HepG2 (cell line): ENCODE results near the gene SFXN5. TPM values are rescaled to one million over a fixed set of nuclear protein-coding genes. Genes with fewer than 3 reads are reported as not detected.

Experiments
- SP5 ChIP-seq: IDR thresholded peaks from 2 replicates; pipeline ENCODE4 v1.6.1; 2016; ENCODE audit warnings: low read depth, borderline replicate concordance
- ZNF142 ChIP-seq: sonication (generic); formaldehyde crosslinking; IDR thresholded peaks from 2 replicates; pipeline ENCODE4 v1.4.0; 2020; ENCODE audit warnings: missing genetic modification reagents
- ZNF3 ChIP-seq: IDR thresholded peaks from 2 replicates; pipeline ENCODE4 v1.7.0; 2017; ENCODE audit warnings: inconsistent platforms
- ZNF574 ChIP-seq: sonication (generic); formaldehyde crosslinking; IDR thresholded peaks from 2 replicates; pipeline ENCODE4 v1.4.0; 2020; ENCODE audit warnings: missing genetic modification reagents
- ZUFSP ChIP-seq: sonication (generic); formaldehyde crosslinking; IDR thresholded peaks from 2 replicates; pipeline ENCODE4 v1.9.0; 2021; ENCODE audit warnings: missing genetic modification reagents, mild to moderate bottlenecking, borderline replicate concordance
- polyA plus RNA-seq, 8 experiments: library from polyadenylated mRNA; depleted of rRNA in 3 of 8; stranded (reverse) in 7 of 8; unstranded in 1 of 8; fragments of >200 nt; fragmentation: Illumina TruSeq in 4 of 8; extraction: Trizol in 4 of 8; gene quantifications; 2 replicates each; pipeline versions ENCODE4 v1.2.1 to v1.2.3, GENCODE V29; 2011 to 2016; ENCODE audit warnings: low read depth in 4 of 8, missing spikeins in 1 of 8, mixed read lengths in 1 of 8; ENCODE audit not compliant: insufficient read depth in 1 of 8
- total RNA-seq, 5 experiments: library from RNA; depleted of rRNA; stranded (reverse); fragments of >200 nt; fragmentation: Illumina TruSeq; extraction: Trizol; gene quantifications; 2 replicates each; pipeline ENCODE4 v1.2.3, GENCODE V29; 2016; ENCODE audit warnings: low read depth in 1 of 5
- TF ChIP-seq, protein P1 (sequence below): sonication (generic); formaldehyde crosslinking; IDR thresholded peaks from 2 replicates; pipeline ENCODE4 v1.9.0; 2021; ENCODE audit warnings: mild to moderate bottlenecking, missing genetic modification reagents
- TF ChIP-seq, protein P2 (sequence below): sonication (generic); formaldehyde crosslinking; IDR thresholded peaks from 2 replicates; pipeline ENCODE4 v1.4.0; 2020; ENCODE audit warnings: missing genetic modification reagents, borderline replicate concordance

Gene SFXN5
- total and polyA plus RNA-seq, 2 of the 13 experiments (the other 11 are each of a cell fraction or from before 2014, with no cell fraction given): 34.9 to 37.4 TPM

- TF ChIP-seq, protein P1, sequence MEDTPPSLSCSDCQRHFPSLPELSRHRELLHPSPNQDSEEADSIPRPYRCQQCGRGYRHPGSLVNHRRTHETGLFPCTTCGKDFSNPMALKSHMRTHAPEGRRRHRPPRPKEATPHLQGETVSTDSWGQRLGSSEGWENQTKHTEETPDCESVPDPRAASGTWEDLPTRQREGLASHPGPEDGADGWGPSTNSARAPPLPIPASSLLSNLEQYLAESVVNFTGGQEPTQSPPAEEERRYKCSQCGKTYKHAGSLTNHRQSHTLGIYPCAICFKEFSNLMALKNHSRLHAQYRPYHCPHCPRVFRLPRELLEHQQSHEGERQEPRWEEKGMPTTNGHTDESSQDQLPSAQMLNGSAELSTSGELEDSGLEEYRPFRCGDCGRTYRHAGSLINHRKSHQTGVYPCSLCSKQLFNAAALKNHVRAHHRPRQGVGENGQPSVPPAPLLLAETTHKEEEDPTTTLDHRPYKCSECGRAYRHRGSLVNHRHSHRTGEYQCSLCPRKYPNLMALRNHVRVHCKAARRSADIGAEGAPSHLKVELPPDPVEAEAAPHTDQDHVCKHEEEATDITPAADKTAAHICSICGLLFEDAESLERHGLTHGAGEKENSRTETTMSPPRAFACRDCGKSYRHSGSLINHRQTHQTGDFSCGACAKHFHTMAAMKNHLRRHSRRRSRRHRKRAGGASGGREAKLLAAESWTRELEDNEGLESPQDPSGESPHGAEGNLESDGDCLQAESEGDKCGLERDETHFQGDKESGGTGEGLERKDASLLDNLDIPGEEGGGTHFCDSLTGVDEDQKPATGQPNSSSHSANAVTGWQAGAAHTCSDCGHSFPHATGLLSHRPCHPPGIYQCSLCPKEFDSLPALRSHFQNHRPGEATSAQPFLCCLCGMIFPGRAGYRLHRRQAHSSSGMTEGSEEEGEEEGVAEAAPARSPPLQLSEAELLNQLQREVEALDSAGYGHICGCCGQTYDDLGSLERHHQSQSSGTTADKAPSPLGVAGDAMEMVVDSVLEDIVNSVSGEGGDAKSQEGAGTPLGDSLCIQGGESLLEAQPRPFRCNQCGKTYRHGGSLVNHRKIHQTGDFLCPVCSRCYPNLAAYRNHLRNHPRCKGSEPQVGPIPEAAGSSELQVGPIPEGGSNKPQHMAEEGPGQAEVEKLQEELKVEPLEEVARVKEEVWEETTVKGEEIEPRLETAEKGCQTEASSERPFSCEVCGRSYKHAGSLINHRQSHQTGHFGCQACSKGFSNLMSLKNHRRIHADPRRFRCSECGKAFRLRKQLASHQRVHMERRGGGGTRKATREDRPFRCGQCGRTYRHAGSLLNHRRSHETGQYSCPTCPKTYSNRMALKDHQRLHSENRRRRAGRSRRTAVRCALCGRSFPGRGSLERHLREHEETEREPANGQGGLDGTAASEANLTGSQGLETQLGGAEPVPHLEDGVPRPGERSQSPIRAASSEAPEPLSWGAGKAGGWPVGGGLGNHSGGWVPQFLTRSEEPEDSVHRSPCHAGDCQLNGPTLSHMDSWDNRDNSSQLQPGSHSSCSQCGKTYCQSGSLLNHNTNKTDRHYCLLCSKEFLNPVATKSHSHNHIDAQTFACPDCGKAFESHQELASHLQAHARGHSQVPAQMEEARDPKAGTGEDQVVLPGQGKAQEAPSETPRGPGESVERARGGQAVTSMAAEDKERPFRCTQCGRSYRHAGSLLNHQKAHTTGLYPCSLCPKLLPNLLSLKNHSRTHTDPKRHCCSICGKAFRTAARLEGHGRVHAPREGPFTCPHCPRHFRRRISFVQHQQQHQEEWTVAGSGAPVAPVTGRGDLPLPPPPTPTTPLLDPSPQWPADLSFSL (CRISPR knock-in tag): no peak
- TF ChIP-seq SP5 (peak; percentile 65; the same call in 1 of the 2 replicates), ZNF3 (CRISPR knock-in tag) (no peak), ZNF574 (peak; percentile 33), ZNF142 (peak; percentile 48; the same call in 1 of the 2 replicates), ZUFSP (CRISPR knock-in tag) (no peak)
- TF ChIP-seq, protein P2, sequence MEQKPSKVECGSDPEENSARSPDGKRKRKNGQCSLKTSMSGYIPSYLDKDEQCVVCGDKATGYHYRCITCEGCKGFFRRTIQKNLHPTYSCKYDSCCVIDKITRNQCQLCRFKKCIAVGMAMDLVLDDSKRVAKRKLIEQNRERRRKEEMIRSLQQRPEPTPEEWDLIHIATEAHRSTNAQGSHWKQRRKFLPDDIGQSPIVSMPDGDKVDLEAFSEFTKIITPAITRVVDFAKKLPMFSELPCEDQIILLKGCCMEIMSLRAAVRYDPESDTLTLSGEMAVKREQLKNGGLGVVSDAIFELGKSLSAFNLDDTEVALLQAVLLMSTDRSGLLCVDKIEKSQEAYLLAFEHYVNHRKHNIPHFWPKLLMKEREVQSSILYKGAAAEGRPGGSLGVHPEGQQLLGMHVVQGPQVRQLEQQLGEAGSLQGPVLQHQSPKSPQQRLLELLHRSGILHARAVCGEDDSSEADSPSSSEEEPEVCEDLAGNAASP (CRISPR knock-in tag): 0 out of 2 replicates have a peak, but pooled peaks have one; percentile 13
These were observed 154.2 kb downstream of the SFXN5 start, which contains the start of gene EMX1 (continued) for GRCh38 chr2:72917138-72917876.
